CD4-positive, alpha-beta memory T cell (primary cell): ENCODE measurements around the gene TMCC3. TPM values are rescaled to one million over a fixed set of nuclear protein-coding genes. Genes with fewer than 3 reads are reported as not detected.

ENCODE experiments used
- CTCF ChIA-PET: fragments of 350-600 bp; sonication (Branson Sonifier 250); formaldehyde crosslinking; loops from one replicate; lab custom pipeline; 2021; ENCODE audit warnings: inconsistent platforms; ENCODE audit not compliant: partially characterized antibody; lab: Charles Lee
- POLR2A ChIA-PET: fragments of 350-600 bp; sonication (Branson Sonifier 250); formaldehyde crosslinking; loops from one replicate; lab custom pipeline; 2021; ENCODE audit not compliant: partially characterized antibody; lab: Charles Lee
- DNase-seq, 5 donors: peaks; one replicate each; pipeline versions ENCODE4 v3.0.0 to v3.0.0-alpha.2; 2020 to 2022; ENCODE audit warnings: mixed read lengths in 1 of 5
- H3K27ac ChIP-seq: one replicate; pipeline ENCODE4 v1.7.0; 2013; ENCODE audit warnings: low read depth, low read length
- H3K27me3 ChIP-seq: 2 replicates; pipeline ENCODE4 v1.7.0; 2013; ENCODE audit warnings: mild to moderate bottlenecking, low read length, moderate library complexity; ENCODE audit not compliant: insufficient read depth
- H3K36me3 ChIP-seq: 2 replicates; pipeline ENCODE4 v1.7.0; 2013; ENCODE audit warnings: mild to moderate bottlenecking, low read length, moderate library complexity; ENCODE audit not compliant: insufficient read depth
- H3K4me1 ChIP-seq: 2 replicates; pipeline ENCODE4 v1.7.0; 2013; ENCODE audit warnings: mild to moderate bottlenecking, low read length, moderate library complexity; ENCODE audit not compliant: insufficient read depth
- H3K4me3 ChIP-seq, 2 donors: one replicate each; pipeline ENCODE4 v1.7.0; 2013; ENCODE audit warnings: low read length in 2 of 2, mild to moderate bottlenecking in 1 of 2
- H3K9me3 ChIP-seq, 2 donors: one replicate each; pipeline ENCODE4 v1.7.0; 2013; ENCODE audit warnings: low read length in 2 of 2, control low read depth in 1 of 2; ENCODE audit not compliant: control insufficient read depth in 1 of 2
- H3K27ac Mint-ChIP-seq, 7 donors: one replicate each; pipeline ENCODE4 v1.8.0; 2020 to 2021; ENCODE audit warnings: mixed read lengths in 7 of 7, mild to moderate bottlenecking in 6 of 7, inconsistent platforms in 3 of 7, moderate library complexity in 3 of 7
- H3K27me3 Mint-ChIP-seq, 2 donors: one replicate each; pipeline ENCODE4 v1.8.0; 2020 to 2021; ENCODE audit warnings: mixed read lengths in 2 of 2
- H3K36me3 Mint-ChIP-seq, 2 donors: one replicate each; pipeline ENCODE4 v1.8.0; 2020 to 2021; ENCODE audit warnings: mixed read lengths in 2 of 2, inconsistent platforms in 1 of 2, mild to moderate bottlenecking in 1 of 2
- H3K4me1 Mint-ChIP-seq, 4 donors: one replicate each; pipeline ENCODE4 v1.8.0; 2020 to 2021; ENCODE audit warnings: mixed read lengths in 4 of 4, mild to moderate bottlenecking in 1 of 4
- H3K4me3 Mint-ChIP-seq, 8 donors: one replicate each; pipeline ENCODE4 v1.8.0; 2020 to 2021; ENCODE audit warnings: mixed read lengths in 8 of 8, mild to moderate bottlenecking in 7 of 8, moderate library complexity in 6 of 8, inconsistent platforms in 3 of 8
- H3K9me3 Mint-ChIP-seq, 8 donors: one replicate each; pipeline ENCODE4 v1.8.0; 2020 to 2021; ENCODE audit warnings: mixed read lengths in 8 of 8, mild to moderate bottlenecking in 5 of 8, inconsistent platforms in 3 of 8, moderate library complexity in 1 of 8
- intact Hi-C: fragments of 100-400 bp; cut with micrococcal nuclease; formaldehyde crosslinking; loops from one replicate; pipeline ENCODE4 v1.15.1; 2023
- polyA plus RNA-seq, 2 donors: library from polyadenylated mRNA; unstranded; fragments of 300-500 nt; fragmentation: Illumina TruSeq; gene quantifications; one replicate each; pipeline ENCODE4 v1.2.3, GENCODE V29; 2021
- total RNA-seq, 2 experiments: library from RNA; stranded (reverse); gene quantifications; one replicate each; pipeline ENCODE4 v1.2.3, GENCODE V29; 2021

TMCC3 gene
- total and polyA plus RNA-seq, 4 experiments from 2014 or later, result 0.14 to 0.91 (median 0.30) TPM

DNA sequence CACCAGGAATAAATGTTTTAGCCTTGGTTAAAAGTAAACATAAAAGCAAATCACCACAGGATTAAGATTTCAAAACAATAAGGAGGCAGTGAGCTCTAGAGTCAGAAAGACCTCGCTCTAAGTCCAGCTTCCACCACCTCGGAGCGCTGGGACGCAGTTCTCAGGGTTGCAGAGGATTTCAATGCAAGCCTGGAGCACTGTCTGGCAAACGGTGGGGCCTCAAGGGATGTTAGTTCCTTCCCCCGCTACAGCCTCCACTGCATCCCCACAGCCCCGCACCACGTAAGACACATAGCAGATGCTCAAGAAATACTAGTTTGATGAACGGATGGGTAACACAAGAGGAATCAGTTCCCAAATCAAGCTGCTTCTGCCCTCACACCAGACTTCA, 39.3 kb upstream of the TMCC3 start:
- no peaks in the 10 kb centered on the region for H3K4me1 ChIP-seq
- ChIA-PET CTCF (no interaction called here), POLR2A (no interaction called here)
- no peak overlapping the region for H3K27ac ChIP-seq
- H3K36me3 ChIP-seq, result no peaks in the 10 kb centered on the region
- H3K36me3 Mint-ChIP-seq, result no peaks in the 10 kb centered on the region
- H3K27ac Mint-ChIP-seq, result no peak overlapping the region
- H3K27me3 Mint-ChIP-seq, result no peaks in the 10 kb centered on the region
- intact Hi-C loops, result no loop called here
- peaks cover 0 to 2% (median 0%) of the 10 kb centered on the region in 8 donors for H3K9me3 Mint-ChIP-seq
- no peak overlapping the region for H3K4me3 ChIP-seq
- no peak overlapping the region for H3K4me3 Mint-ChIP-seq
- no peaks in the 10 kb centered on the region for H3K9me3 ChIP-seq
- no peaks in the 10 kb centered on the region for H3K27me3 ChIP-seq
- no peak for DNase-seq
- no peaks in the 10 kb centered on the region for H3K4me1 Mint-ChIP-seq

DNA sequence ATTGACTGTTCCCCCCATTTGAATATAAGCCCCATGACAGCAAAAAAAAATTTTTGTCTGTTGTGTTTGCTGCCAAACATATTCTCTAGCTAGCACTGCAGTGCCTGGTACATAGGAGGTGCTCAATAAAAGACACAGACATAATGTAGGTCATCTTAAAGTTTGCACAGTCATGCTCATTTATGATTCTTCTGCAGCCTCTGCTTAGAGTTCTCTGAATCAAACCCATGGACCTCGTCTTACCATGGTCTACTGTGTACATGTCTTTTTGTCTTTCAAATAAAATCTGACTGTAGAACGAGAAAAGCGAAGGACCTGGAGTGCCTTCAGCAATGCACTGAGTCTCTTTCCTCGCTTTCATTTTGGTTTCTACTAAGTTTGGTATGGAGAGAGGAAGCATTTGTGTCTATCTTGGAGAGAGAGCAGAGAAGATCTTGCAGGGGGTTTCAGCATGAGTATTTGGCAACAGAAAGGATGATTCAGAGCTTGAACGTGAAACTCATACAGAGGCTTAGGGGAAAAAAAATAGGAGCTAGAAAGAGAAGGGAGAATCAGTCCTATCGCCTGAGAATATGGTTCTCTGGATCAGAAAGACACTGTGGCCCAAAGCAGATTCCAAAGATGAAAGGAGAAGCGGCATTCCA, 38.8 kb upstream of the TMCC3 start:
- Histone ChIP-seq H3K4me1 (no peaks in the 10 kb centered on the region), H3K4me3 (no peak overlapping the region), H3K9me3 (no peaks in the 10 kb centered on the region), H3K27me3 (no peaks in the 10 kb centered on the region), H3K36me3 (no peaks in the 10 kb centered on the region), H3K27ac (no peak overlapping the region)
- Mint-ChIP-seq H3K27ac (no peak overlapping the region), H3K27me3 (no peaks in the 10 kb centered on the region), H3K4me1 (no peaks in the 10 kb centered on the region), H3K36me3 (no peaks in the 10 kb centered on the region), H3K4me3 (no peak overlapping the region), H3K9me3 (peaks cover 0 to 2% (median 0%) of the 10 kb centered on the region in 8 donors)
- intact Hi-C loops, result no loop called here
- ChIA-PET CTCF (no interaction called here), POLR2A (no interaction called here)
- no peak for DNase-seq

DNA sequence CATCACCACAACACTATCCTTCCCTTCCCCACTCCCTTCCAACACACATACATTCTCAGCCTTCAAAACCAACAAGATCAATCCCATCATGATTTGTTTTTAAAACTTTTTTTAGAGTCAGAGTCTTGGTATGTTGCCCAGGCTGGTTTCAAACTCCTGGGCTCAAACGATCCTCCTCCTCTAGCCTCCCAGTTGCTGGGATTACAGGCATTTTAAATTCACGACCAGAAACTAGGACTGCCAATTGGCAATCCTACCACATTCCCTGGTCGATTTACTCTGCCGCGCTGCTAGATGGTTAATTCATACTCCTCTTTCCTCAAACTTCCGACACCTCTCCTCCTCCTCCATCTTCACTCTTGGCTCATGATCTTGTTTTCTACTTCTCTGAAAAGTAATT, 37.5 kb upstream of the TMCC3 start:
- Mint-ChIP-seq H3K27ac (no peak overlapping the region), H3K4me3 (no peak overlapping the region), H3K36me3 (no peaks in the 10 kb centered on the region), H3K4me1 (peaks cover 0 to 5% (median 0%) of the 10 kb centered on the region in 4 donors), H3K27me3 (no peaks in the 10 kb centered on the region), H3K9me3 (no peaks in the 10 kb centered on the region)
- ChIA-PET POLR2A (no interaction called here), CTCF (no interaction called here)
- Histone ChIP-seq H3K27me3 (no peaks in the 10 kb centered on the region), H3K4me3 (no peak overlapping the region), H3K27ac (no peak overlapping the region), H3K4me1 (no peaks in the 10 kb centered on the region), H3K9me3 (no peaks in the 10 kb centered on the region), H3K36me3 (no peaks in the 10 kb centered on the region)
- intact Hi-C loops, result no loop called here
- DNase-seq, result no peak

DNA sequence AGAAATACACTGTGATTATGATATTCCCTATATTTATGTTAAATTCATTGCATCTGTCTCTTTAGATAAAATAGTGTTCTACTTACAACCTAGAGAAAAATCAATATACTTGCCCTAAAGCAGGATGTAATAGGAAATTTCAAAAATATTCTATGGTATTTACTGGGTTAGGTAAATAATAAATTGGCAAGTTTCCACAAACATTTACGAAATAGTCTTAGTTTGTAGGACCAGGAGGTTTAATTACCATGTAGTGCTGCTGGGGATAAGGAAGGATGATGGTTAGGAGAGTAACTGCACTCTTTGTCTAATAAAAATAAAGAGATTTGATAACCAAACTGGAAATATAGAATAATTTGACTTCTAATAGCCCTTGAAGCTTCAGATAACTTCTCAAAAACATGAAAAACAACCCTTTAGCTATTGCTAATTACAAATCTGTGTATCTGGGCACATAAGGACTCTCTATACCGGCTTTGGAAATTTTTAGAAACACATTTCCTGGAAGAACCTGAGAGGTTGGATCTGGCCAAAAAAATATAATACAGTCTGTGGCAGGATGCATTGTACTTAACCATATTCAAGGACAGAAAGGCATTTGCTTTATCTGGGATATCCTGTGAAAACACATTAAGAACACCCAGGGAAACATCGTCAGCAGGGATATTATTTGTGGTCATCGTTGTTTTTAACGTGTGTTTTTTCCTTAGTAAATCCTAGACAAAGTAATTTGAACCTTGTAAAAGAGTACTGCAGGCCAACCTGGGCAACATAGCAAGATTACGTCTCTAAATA, 36.7 kb upstream of the TMCC3 start:
- H3K9me3 ChIP-seq, result no peaks in the 10 kb centered on the region
- H3K27me3 ChIP-seq, result no peaks in the 10 kb centered on the region
- Mint-ChIP-seq H3K4me1 (peaks cover 0 to 5% (median 0%) of the 10 kb centered on the region in 4 donors), H3K27me3 (no peaks in the 10 kb centered on the region), H3K4me3 (no peak overlapping the region), H3K36me3 (no peaks in the 10 kb centered on the region), H3K27ac (no peak overlapping the region), H3K9me3 (no peaks in the 10 kb centered on the region)
- intact Hi-C loops, result no loop called here
- CTCF ChIA-PET, result no interaction called here
- POLR2A ChIA-PET, result no interaction called here
- DNase-seq, result no peak
- H3K27ac ChIP-seq, result no peak overlapping the region
- H3K36me3 ChIP-seq, result no peaks in the 10 kb centered on the region
- H3K4me1 ChIP-seq, result no peaks in the 10 kb centered on the region
- H3K4me3 ChIP-seq, result no peak overlapping the region

DNA sequence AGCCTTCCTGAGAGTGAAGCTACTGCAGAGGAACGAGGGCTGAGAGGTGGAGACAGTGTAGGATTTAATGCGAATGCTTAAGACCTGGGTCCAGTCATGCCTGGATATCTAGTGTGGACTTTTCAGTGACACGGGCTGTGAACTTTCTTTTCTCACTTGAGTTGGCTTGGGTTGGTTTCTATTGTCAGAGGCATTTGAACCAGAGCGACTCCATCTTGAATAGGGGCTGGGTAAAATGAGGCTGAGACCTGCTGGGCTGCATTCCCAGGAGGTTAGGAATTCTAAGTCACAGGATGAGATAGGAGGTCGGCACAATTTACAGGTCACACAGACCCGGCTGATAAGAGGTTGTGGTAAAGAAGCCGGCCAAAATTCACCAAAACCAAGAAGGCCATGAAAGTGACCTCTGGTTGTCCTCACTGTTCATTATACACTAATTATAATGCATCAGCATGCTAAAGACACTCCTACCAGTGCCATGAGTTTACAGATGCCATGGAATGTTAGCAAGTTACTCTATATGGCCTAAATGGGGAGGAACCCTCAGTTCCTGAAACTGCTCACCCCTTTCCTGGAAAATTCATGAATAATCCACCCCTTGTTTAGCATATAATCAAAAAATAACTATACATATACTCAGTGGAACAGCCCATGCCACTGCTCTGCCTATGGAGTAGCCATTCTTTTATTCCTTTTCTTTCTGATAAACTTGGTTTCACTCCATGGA, 34.2 kb upstream of the TMCC3 start:
- peaks cover 0 to 5% (median 0%) of the 10 kb centered on the region in 4 donors for H3K4me1 Mint-ChIP-seq

DNA sequence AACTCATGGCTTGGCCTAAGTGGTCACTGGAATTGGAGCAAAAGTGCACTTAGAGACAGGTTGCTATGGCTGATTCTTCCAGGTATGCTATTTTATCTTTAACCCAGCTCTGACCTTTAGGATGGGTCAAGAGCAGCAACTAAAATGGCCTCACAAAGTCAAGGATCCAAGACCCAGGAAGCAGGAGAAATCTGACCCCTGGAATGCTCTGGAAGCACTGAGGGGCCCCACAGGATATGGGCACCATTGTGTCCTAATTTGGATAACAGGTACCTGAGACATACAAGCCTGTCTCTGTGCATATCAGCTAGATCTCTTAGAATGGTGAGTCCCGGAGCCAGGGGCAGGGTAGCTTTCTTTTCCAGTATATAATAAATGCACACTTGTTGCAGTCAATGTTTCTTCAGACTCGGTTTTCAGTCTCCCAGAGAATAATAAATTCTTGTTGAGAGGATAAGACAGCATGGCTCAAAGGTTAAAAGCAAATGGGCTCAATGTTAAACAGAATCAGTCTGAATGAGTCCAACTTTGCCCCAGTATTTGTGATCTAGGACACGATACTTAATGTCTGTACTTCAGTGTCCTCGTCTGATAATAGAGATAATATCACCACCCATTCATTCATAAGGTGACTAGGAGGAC, 29.3 kb upstream of the TMCC3 start:
- no peak for DNase-seq
- Mint-ChIP-seq H3K27ac (no peak overlapping the region), H3K9me3 (no peaks in the 10 kb centered on the region), H3K4me1 (peaks cover 10 to 25% (median 20%) of the 10 kb centered on the region in 4 donors), H3K36me3 (no peaks in the 10 kb centered on the region), H3K27me3 (peaks cover 5 to 7% of the 10 kb centered on the region in 2 donors), H3K4me3 (no peak overlapping the region)
- Histone ChIP-seq H3K27ac (no peak overlapping the region), H3K9me3 (no peaks in the 10 kb centered on the region), H3K36me3 (no peaks in the 10 kb centered on the region), H3K4me1 (peaks cover 21% of the 10 kb centered on the region), H3K27me3 (no peaks in the 10 kb centered on the region), H3K4me3 (no peak overlapping the region)
- ChIA-PET CTCF (no interaction called here), POLR2A (no interaction called here)
- intact Hi-C loops, result no loop called here

More for the DNA sequence above, 34.2 kb upstream of the TMCC3 start:
- DNase-seq, result no peak
- Mint-ChIP-seq H3K9me3 (no peaks in the 10 kb centered on the region), H3K4me3 (no peak overlapping the region), H3K36me3 (no peaks in the 10 kb centered on the region), H3K27me3 (peaks cover 0 to 3% of the 10 kb centered on the region in 2 donors), H3K27ac (no peak overlapping the region)
- no peak overlapping the region for H3K4me3 ChIP-seq
- H3K27me3 ChIP-seq, result no peaks in the 10 kb centered on the region
- no peaks in the 10 kb centered on the region for H3K36me3 ChIP-seq
- ChIA-PET CTCF (no interaction called here), POLR2A (no interaction called here)
- H3K9me3 ChIP-seq, result no peaks in the 10 kb centered on the region
- intact Hi-C loops, result no loop called here
- no peak overlapping the region for H3K27ac ChIP-seq
- no peaks in the 10 kb centered on the region for H3K4me1 ChIP-seq

DNA sequence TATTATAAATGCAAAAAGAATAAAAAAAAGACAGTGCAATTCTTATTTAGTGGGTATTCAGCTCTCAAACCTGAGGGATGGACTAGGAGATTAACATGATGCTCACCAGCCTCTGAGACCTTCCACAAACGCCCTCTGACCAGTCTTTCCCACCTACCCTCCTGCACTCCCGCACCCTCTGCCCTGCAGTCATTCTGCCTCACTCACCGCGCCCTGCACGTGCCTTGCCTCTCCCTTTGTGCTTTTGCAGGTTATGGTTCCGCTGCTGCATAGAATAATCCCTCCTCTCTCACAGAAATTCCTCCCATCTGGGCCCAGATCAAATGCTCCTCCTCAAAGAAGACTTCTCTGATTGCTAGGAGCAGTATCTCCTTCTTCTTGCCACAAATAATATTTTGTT, 28.5 kb upstream of the TMCC3 start:
- POLR2A ChIA-PET, result no interaction called here
- Histone ChIP-seq H3K27ac (no peak overlapping the region), H3K27me3 (no peaks in the 10 kb centered on the region), H3K36me3 (no peaks in the 10 kb centered on the region), H3K4me1 (peaks cover 21% of the 10 kb centered on the region), H3K9me3 (no peaks in the 10 kb centered on the region), H3K4me3 (no peak overlapping the region)
- DNase-seq, result no peak
- Mint-ChIP-seq H3K4me3 (no peak overlapping the region), H3K27me3 (peaks cover 5 to 8% of the 10 kb centered on the region in 2 donors), H3K36me3 (no peaks in the 10 kb centered on the region), H3K9me3 (no peaks in the 10 kb centered on the region), H3K27ac (peak overlapping the region in 1 of 7 donors; percentile 11), H3K4me1 (peaks cover 12 to 27% (median 22%) of the 10 kb centered on the region in 4 donors)
- CTCF ChIA-PET, result no interaction called here
- intact Hi-C loops, result no loop called here
